ENCODE data around the gene ACSM4. TPM values are rescaled to one million over a fixed set of nuclear protein-coding genes. Genes with fewer than 3 reads are reported as not detected.
"Not testable (repeated sequence)": the region's sequence is repeated elsewhere in the genome, so short reads cannot be mapped to it uniquely, and the experiment has no call there.

The ACSM4 gene
- total RNA-seq, 1 experiment from 2014 or later = not detected

DNA sequence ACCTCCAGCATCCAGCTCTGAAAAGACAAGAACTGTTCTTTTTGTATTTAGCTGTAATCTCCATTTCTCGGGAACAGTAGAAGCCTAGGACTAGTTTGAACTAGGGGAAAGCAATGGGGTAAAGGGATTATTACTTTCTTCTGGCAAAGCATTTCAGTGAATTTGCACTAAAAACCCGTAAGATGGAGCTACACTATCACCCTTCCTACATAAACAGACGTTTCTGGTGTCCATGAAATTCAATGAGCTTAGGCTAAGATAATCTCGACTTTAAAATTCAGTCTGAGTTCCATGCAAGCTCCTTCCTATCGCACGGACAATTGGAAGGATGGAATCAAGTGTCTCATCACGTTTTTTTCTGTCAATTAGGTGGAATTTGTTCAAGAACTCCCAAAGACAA lies 24.0 kb downstream of the ACSM4 start:
- Mint-ChIP-seq H3K4me1 (no peaks in the 10 kb centered on the region), H3K9me3 (peaks cover 35% of the 10 kb centered on the region), H3K4me3 (no peak overlapping the region), H3K27me3 (ENCODE audit: low read depth) (peaks cover 3% of the 10 kb centered on the region; the same call in 1 of the 2 replicates), H3K36me3 (peaks cover 26% of the 10 kb centered on the region), H3K27ac (no peak overlapping the region)
- ATAC-seq = no peak
- ChIA-PET CTCF (no interaction called here), POLR2A (no interaction called here)
- TF ChIP-seq NFYB (CRISPR knock-in tag; conservative IDR thresholded peaks at IDR 0.05; ENCODE audit: low read depth) = no peak
- TF ChIP-seq GTF2I (CRISPR knock-in tag; conservative IDR thresholded peaks at IDR 0.05) = no peak
- no peak for TF ChIP-seq ZNF671 (CRISPR knock-in tag; IDR thresholded peaks at IDR 0.05)
- TF ChIP-seq, protein P1, sequence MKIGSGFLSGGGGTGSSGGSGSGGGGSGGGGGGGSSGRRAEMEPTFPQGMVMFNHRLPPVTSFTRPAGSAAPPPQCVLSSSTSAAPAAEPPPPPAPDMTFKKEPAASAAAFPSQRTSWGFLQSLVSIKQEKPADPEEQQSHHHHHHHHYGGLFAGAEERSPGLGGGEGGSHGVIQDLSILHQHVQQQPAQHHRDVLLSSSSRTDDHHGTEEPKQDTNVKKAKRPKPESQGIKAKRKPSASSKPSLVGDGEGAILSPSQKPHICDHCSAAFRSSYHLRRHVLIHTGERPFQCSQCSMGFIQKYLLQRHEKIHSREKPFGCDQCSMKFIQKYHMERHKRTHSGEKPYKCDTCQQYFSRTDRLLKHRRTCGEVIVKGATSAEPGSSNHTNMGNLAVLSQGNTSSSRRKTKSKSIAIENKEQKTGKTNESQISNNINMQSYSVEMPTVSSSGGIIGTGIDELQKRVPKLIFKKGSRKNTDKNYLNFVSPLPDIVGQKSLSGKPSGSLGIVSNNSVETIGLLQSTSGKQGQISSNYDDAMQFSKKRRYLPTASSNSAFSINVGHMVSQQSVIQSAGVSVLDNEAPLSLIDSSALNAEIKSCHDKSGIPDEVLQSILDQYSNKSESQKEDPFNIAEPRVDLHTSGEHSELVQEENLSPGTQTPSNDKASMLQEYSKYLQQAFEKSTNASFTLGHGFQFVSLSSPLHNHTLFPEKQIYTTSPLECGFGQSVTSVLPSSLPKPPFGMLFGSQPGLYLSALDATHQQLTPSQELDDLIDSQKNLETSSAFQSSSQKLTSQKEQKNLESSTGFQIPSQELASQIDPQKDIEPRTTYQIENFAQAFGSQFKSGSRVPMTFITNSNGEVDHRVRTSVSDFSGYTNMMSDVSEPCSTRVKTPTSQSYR (CRISPR knock-in tag; IDR thresholded peaks at IDR 0.05) = no peak
- TF ChIP-seq, protein P2, sequence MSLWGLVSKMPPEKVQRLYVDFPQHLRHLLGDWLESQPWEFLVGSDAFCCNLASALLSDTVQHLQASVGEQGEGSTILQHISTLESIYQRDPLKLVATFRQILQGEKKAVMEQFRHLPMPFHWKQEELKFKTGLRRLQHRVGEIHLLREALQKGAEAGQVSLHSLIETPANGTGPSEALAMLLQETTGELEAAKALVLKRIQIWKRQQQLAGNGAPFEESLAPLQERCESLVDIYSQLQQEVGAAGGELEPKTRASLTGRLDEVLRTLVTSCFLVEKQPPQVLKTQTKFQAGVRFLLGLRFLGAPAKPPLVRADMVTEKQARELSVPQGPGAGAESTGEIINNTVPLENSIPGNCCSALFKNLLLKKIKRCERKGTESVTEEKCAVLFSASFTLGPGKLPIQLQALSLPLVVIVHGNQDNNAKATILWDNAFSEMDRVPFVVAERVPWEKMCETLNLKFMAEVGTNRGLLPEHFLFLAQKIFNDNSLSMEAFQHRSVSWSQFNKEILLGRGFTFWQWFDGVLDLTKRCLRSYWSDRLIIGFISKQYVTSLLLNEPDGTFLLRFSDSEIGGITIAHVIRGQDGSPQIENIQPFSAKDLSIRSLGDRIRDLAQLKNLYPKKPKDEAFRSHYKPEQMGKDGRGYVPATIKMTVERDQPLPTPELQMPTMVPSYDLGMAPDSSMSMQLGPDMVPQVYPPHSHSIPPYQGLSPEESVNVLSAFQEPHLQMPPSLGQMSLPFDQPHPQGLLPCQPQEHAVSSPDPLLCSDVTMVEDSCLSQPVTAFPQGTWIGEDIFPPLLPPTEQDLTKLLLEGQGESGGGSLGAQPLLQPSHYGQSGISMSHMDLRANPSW (CRISPR knock-in tag; conservative IDR thresholded peaks at IDR 0.05; ENCODE audit: low read depth) = no peak
- TF ChIP-seq TEAD4 (CRISPR knock-in tag; IDR thresholded peaks at IDR 0.05) = no peak
- no peak for DNase-seq (ENCODE audit: low spot score)

DNA sequence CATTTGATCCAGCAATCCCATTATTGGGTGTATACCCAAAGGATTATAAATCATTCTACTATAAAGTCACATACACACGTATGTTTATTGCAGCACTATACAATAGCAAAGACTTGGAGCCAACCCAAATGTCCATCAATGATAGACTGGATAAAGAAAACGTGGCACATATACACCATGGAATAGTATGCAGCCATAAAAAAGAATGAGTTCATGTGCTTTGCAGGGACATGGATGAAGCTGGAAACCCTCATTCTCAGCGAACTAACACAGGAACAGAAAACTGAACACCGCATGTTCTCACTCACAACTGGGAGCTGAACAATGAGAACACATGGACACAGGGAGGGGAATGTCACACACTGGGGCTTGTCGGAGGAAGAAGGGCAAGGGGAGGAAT lies 33.9 kb downstream of the ACSM4 start:
- H3K4me3 Mint-ChIP-seq; H3K4me1 Mint-ChIP-seq; H3K27ac Mint-ChIP-seq; POLR2A ChIA-PET; H3K27me3 Mint-ChIP-seq (ENCODE audit: low read depth); DNase-seq (ENCODE audit: low spot score); CTCF ChIA-PET; ATAC-seq: not testable (repeated sequence)
- Mint-ChIP-seq H3K9me3 (peaks cover 45% of the 10 kb centered on the region), H3K36me3 (peaks cover 23% of the 10 kb centered on the region)

DNA sequence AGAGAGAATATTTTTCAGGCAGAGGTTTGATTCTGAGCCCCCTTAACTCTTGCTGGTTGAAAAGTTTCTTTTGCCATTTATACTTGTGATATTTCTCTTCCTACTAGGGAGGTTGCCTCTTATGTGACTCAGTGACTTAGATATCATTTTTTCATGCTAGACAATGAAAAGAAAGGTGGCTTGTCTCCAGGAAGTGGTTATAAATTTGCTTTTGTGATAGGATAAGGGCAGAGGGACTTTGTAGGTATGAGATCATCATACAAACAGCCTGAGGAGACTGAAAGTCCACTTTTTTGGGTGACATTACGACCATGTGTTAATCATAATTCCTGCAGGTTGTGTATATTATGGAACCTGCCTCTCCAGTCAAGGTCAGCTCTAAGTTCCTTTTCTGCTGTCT lies 35.8 kb downstream of the ACSM4 start:
- Mint-ChIP-seq H3K4me1 (no peaks in the 10 kb centered on the region), H3K36me3 (peaks cover 31% of the 10 kb centered on the region), H3K9me3 (peaks cover 55% of the 10 kb centered on the region), H3K4me3 (no peak overlapping the region), H3K27me3 (ENCODE audit: low read depth) (peaks cover 3% of the 10 kb centered on the region; the same call in 1 of the 2 replicates), H3K27ac (no peak overlapping the region)
- ATAC-seq = no peak
- POLR2A ChIA-PET = no interaction called here
- CTCF ChIA-PET = no interaction called here
- no peak for DNase-seq (ENCODE audit: low spot score)
- TF ChIP-seq ZNF138 (CRISPR knock-in tag; conservative IDR thresholded peaks at IDR 0.05) (no peak), SMAD4 (CRISPR knock-in tag; IDR thresholded peaks at IDR 0.05) (no peak), MXD4 (CRISPR knock-in tag; IDR thresholded peaks at IDR 0.05; ENCODE audit: borderline replicate concordance) (no peak), TP53 (CRISPR knock-in tag; IDR thresholded peaks at IDR 0.05) (no peak), ZNF396 (CRISPR knock-in tag; IDR thresholded peaks at IDR 0.05; ENCODE audit: borderline replicate concordance) (no peak), JAZF1 (CRISPR knock-in tag; IDR thresholded peaks at IDR 0.05) (no peak), ESRRA (CRISPR knock-in tag; IDR thresholded peaks at IDR 0.05; ENCODE audit: borderline replicate concordance) (no peak), NR2C2 (CRISPR knock-in tag; IDR thresholded peaks at IDR 0.05) (no peak), ZNF423 (CRISPR knock-in tag; IDR thresholded peaks at IDR 0.05) (no peak)
- TF ChIP-seq, protein P3, sequence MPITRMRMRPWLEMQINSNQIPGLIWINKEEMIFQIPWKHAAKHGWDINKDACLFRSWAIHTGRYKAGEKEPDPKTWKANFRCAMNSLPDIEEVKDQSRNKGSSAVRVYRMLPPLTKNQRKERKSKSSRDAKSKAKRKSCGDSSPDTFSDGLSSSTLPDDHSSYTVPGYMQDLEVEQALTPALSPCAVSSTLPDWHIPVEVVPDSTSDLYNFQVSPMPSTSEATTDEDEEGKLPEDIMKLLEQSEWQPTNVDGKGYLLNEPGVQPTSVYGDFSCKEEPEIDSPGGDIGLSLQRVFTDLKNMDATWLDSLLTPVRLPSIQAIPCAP (CRISPR knock-in tag; IDR thresholded peaks at IDR 0.05) = no peak
- TF ChIP-seq, protein P4, sequence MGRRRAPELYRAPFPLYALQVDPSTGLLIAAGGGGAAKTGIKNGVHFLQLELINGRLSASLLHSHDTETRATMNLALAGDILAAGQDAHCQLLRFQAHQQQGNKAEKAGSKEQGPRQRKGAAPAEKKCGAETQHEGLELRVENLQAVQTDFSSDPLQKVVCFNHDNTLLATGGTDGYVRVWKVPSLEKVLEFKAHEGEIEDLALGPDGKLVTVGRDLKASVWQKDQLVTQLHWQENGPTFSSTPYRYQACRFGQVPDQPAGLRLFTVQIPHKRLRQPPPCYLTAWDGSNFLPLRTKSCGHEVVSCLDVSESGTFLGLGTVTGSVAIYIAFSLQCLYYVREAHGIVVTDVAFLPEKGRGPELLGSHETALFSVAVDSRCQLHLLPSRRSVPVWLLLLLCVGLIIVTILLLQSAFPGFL (CRISPR knock-in tag; IDR thresholded peaks at IDR 0.05; ENCODE audit: borderline replicate concordance) = no peak
- TF ChIP-seq, protein P5, sequence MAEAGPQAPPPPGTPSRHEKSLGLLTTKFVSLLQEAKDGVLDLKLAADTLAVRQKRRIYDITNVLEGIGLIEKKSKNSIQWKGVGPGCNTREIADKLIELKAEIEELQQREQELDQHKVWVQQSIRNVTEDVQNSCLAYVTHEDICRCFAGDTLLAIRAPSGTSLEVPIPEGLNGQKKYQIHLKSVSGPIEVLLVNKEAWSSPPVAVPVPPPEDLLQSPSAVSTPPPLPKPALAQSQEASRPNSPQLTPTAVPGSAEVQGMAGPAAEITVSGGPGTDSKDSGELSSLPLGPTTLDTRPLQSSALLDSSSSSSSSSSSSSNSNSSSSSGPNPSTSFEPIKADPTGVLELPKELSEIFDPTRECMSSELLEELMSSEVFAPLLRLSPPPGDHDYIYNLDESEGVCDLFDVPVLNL (CRISPR knock-in tag; IDR thresholded peaks at IDR 0.05; ENCODE audit: borderline replicate concordance, low read depth) = no peak
- TF ChIP-seq, protein P6, sequence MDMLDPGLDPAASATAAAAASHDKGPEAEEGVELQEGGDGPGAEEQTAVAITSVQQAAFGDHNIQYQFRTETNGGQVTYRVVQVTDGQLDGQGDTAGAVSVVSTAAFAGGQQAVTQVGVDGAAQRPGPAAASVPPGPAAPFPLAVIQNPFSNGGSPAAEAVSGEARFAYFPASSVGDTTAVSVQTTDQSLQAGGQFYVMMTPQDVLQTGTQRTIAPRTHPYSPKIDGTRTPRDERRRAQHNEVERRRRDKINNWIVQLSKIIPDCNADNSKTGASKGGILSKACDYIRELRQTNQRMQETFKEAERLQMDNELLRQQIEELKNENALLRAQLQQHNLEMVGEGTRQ (CRISPR knock-in tag; IDR thresholded peaks at IDR 0.05) = no peak
- TF ChIP-seq, protein P7, sequence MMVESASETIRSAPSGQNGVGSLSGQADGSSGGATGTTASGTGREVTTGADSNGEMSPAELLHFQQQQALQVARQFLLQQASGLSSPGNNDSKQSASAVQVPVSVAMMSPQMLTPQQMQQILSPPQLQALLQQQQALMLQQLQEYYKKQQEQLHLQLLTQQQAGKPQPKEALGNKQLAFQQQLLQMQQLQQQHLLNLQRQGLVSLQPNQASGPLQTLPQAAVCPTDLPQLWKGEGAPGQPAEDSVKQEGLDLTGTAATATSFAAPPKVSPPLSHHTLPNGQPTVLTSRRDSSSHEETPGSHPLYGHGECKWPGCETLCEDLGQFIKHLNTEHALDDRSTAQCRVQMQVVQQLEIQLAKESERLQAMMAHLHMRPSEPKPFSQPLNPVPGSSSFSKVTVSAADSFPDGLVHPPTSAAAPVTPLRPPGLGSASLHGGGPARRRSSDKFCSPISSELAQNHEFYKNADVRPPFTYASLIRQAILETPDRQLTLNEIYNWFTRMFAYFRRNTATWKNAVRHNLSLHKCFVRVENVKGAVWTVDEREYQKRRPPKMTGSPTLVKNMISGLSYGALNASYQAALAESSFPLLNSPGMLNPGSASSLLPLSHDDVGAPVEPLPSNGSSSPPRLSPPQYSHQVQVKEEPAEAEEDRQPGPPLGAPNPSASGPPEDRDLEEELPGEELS (CRISPR knock-in tag; IDR thresholded peaks at IDR 0.05) = no peak

All from WTC11 (cell line).